CD4-positive, alpha-beta memory T cell (primary cell): ENCODE data around the gene PPP1R13L. TPM values are rescaled to one million over a fixed set of nuclear protein-coding genes. Genes with fewer than 3 reads are reported as not detected.

Experiments used
- CTCF ChIA-PET: fragments of 350-600 bp; sonication (Branson Sonifier 250); formaldehyde crosslinking; loops from one replicate; lab custom pipeline; 2021; ENCODE audit warnings: inconsistent platforms; ENCODE audit not compliant: partially characterized antibody; lab: Charles Lee
- POLR2A ChIA-PET: fragments of 350-600 bp; sonication (Branson Sonifier 250); formaldehyde crosslinking; loops from one replicate; lab custom pipeline; 2021; ENCODE audit not compliant: partially characterized antibody; lab: Charles Lee
- DNase-seq, 5 donors: peaks; one replicate each; pipeline versions ENCODE4 v3.0.0 to v3.0.0-alpha.2; 2020 to 2022; ENCODE audit warnings: mixed read lengths in 1 of 5
- H3K27ac ChIP-seq: one replicate; pipeline ENCODE4 v1.7.0; 2013; ENCODE audit warnings: low read depth, low read length
- H3K27me3 ChIP-seq: 2 replicates; pipeline ENCODE4 v1.7.0; 2013; ENCODE audit warnings: mild to moderate bottlenecking, low read length, moderate library complexity; ENCODE audit not compliant: insufficient read depth
- H3K36me3 ChIP-seq: 2 replicates; pipeline ENCODE4 v1.7.0; 2013; ENCODE audit warnings: mild to moderate bottlenecking, low read length, moderate library complexity; ENCODE audit not compliant: insufficient read depth
- H3K4me1 ChIP-seq: 2 replicates; pipeline ENCODE4 v1.7.0; 2013; ENCODE audit warnings: mild to moderate bottlenecking, low read length, moderate library complexity; ENCODE audit not compliant: insufficient read depth
- H3K4me3 ChIP-seq, 2 donors: one replicate each; pipeline ENCODE4 v1.7.0; 2013; ENCODE audit warnings: low read length in 2 of 2, mild to moderate bottlenecking in 1 of 2
- H3K9me3 ChIP-seq, 2 donors: one replicate each; pipeline ENCODE4 v1.7.0; 2013; ENCODE audit warnings: low read length in 2 of 2, control low read depth in 1 of 2; ENCODE audit not compliant: control insufficient read depth in 1 of 2
- H3K27ac Mint-ChIP-seq, 7 donors: one replicate each; pipeline ENCODE4 v1.8.0; 2020 to 2021; ENCODE audit warnings: mixed read lengths in 7 of 7, mild to moderate bottlenecking in 6 of 7, inconsistent platforms in 3 of 7, moderate library complexity in 3 of 7
- H3K27me3 Mint-ChIP-seq, 2 donors: one replicate each; pipeline ENCODE4 v1.8.0; 2020 to 2021; ENCODE audit warnings: mixed read lengths in 2 of 2
- H3K36me3 Mint-ChIP-seq, 2 donors: one replicate each; pipeline ENCODE4 v1.8.0; 2020 to 2021; ENCODE audit warnings: mixed read lengths in 2 of 2, inconsistent platforms in 1 of 2, mild to moderate bottlenecking in 1 of 2
- H3K4me1 Mint-ChIP-seq, 4 donors: one replicate each; pipeline ENCODE4 v1.8.0; 2020 to 2021; ENCODE audit warnings: mixed read lengths in 4 of 4, mild to moderate bottlenecking in 1 of 4
- H3K4me3 Mint-ChIP-seq, 8 donors: one replicate each; pipeline ENCODE4 v1.8.0; 2020 to 2021; ENCODE audit warnings: mixed read lengths in 8 of 8, mild to moderate bottlenecking in 7 of 8, moderate library complexity in 6 of 8, inconsistent platforms in 3 of 8
- H3K9me3 Mint-ChIP-seq, 8 donors: one replicate each; pipeline ENCODE4 v1.8.0; 2020 to 2021; ENCODE audit warnings: mixed read lengths in 8 of 8, mild to moderate bottlenecking in 5 of 8, inconsistent platforms in 3 of 8, moderate library complexity in 1 of 8
- intact Hi-C: fragments of 100-400 bp; cut with micrococcal nuclease; formaldehyde crosslinking; loops from one replicate; pipeline ENCODE4 v1.15.1; 2023
- polyA plus RNA-seq, 2 donors: library from polyadenylated mRNA; unstranded; fragments of 300-500 nt; fragmentation: Illumina TruSeq; gene quantifications; one replicate each; pipeline ENCODE4 v1.2.3, GENCODE V29; 2021
- total RNA-seq, 2 experiments: library from RNA; stranded (reverse); gene quantifications; one replicate each; pipeline ENCODE4 v1.2.3, GENCODE V29; 2021

Gene PPP1R13L
- total and polyA plus RNA-seq, 4 experiments from 2014 or later = 0.66 to 13.0 (median 5.5) TPM

- H3K4me1 ChIP-seq = peaks cover 6% of the 10 kb centered on the region
- Mint-ChIP-seq H3K9me3 (no peaks in the 10 kb centered on the region), H3K36me3 (no peaks in the 10 kb centered on the region), H3K27ac (peak within 1 kb of the TSS; percentile 86 to 99 (median 99)), H3K4me1 (peaks cover 4 to 19% (median 12%) of the 10 kb centered on the region in 4 donors), H3K27me3 (no peaks in the 10 kb centered on the region), H3K4me3 (peak within 1 kb of the TSS; percentile 87 to 98 (median 95))
- peak; percentile 99 to 100 (median 99) for DNase-seq
- H3K27me3 ChIP-seq = no peaks in the 10 kb centered on the region
- H3K36me3 ChIP-seq = no peaks in the 10 kb centered on the region
- ChIA-PET CTCF (interaction anchor here (0.8 to 1.1 kb wide), 3 partner anchors 33 to 114 kb away, joined by 3 read pairs; no protein-coding TSS in a partner anchor), POLR2A (interaction anchor here (1.0 to 2.1 kb wide), 3 partner anchors 32 to 192 kb away, joined by 3 to 5 read pairs (median 3); partner anchors contain the start of genes BLOC1S3 and TRAPPC6A)
- peak within 1 kb of the TSS; percentile 53 for H3K27ac ChIP-seq
- peak within 1 kb of the TSS; percentile 39 to 41 for H3K4me3 ChIP-seq
- intact Hi-C loops = loop anchor here (1.0 kb wide), 1 partner anchor 35 kb away; the partner anchor contains the start of gene PPP1R13L
- H3K9me3 ChIP-seq = no peaks in the 10 kb centered on the region
These were observed 34.3 kb downstream of the PPP1R13L start, which contains the start of gene ERCC2 for GRCh38 chr19:45370410-45371204. ERCC2 (minus strand) TSS chr19:45370573; CDS start chr19:45370540, 33 bp downstream.

DNA sequence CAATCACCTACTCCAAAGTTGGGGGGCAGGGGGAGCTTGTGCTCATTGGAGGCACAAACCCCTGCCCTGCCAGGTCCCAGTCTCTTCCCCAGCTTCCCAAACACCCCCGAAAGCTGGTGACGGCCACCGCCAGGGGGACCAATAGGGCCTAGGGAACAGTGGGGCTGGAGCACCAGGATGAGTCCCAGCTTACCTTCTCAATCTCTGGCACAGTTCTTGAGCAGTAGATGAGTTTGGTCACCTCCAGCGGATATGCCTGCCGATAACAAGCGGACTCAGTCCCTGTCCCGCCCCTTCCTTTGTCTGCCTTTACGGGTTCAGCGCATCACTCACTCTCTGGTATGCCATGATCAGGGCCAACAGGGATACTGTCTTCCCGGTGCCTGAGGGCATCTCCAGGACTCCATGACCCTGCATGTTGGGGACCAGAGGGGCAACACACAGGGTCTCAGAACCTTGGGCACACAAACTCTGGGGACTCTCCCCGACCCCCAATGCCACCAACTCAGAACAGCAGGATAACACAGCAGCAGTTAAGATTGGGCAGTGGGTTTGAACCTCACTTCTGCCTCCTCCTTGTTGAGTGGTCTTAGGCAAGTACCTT, 36.0 kb downstream of the PPP1R13L start:
- H3K4me1 ChIP-seq = peaks cover 6% of the 10 kb centered on the region
- H3K27ac ChIP-seq = no peak overlapping the region
- H3K36me3 Mint-ChIP-seq = no peaks in the 10 kb centered on the region
- no peaks in the 10 kb centered on the region for H3K27me3 ChIP-seq
- CTCF ChIA-PET = interaction anchor here (1.0 kb wide), 1 partner anchor 31 kb away, joined by 4 read pairs; no protein-coding TSS in a partner anchor
- DNase-seq = no peak
- POLR2A ChIA-PET = no interaction called here
- H3K27me3 Mint-ChIP-seq = no peaks in the 10 kb centered on the region
- no peaks in the 10 kb centered on the region for H3K9me3 ChIP-seq
- H3K4me3 Mint-ChIP-seq = peak overlapping the region; percentile 54 to 72 (median 62)
- peak overlapping the region in 1 of 7 donors; percentile 30 for H3K27ac Mint-ChIP-seq
- H3K4me1 Mint-ChIP-seq = peaks cover 4 to 19% (median 12%) of the 10 kb centered on the region in 4 donors
- H3K4me3 ChIP-seq = no peak overlapping the region
- H3K36me3 ChIP-seq = no peaks in the 10 kb centered on the region
- H3K9me3 Mint-ChIP-seq = peaks cover 0 to 2% (median 0%) of the 10 kb centered on the region in 8 donors
- intact Hi-C loops = no loop called here

- Histone ChIP-seq H3K27me3 (no peaks in the 10 kb centered on the region), H3K4me3 (no peak overlapping the region), H3K9me3 (no peaks in the 10 kb centered on the region), H3K4me1 (peaks cover 6% of the 10 kb centered on the region), H3K27ac (no peak overlapping the region), H3K36me3 (no peaks in the 10 kb centered on the region)
- intact Hi-C loops = no loop called here
- Mint-ChIP-seq H3K4me3 (peak overlapping the region in 3 of 8 donors; percentile 15 to 39 (median 28)), H3K27me3 (no peaks in the 10 kb centered on the region), H3K9me3 (peaks cover 0 to 2% (median 0%) of the 10 kb centered on the region in 8 donors), H3K27ac (peak overlapping the region in 1 of 7 donors; percentile 29), H3K4me1 (peaks cover 4 to 19% (median 12%) of the 10 kb centered on the region in 4 donors), H3K36me3 (no peaks in the 10 kb centered on the region)
- no peak for DNase-seq
- CTCF ChIA-PET = interaction anchor here (1.0 kb wide), 1 partner anchor 30 kb away, joined by 4 read pairs; no protein-coding TSS in a partner anchor
- POLR2A ChIA-PET = no interaction called here
These were observed 36.7 kb downstream of the PPP1R13L start for GRCh38 chr19:45368127-45368526.

DNA sequence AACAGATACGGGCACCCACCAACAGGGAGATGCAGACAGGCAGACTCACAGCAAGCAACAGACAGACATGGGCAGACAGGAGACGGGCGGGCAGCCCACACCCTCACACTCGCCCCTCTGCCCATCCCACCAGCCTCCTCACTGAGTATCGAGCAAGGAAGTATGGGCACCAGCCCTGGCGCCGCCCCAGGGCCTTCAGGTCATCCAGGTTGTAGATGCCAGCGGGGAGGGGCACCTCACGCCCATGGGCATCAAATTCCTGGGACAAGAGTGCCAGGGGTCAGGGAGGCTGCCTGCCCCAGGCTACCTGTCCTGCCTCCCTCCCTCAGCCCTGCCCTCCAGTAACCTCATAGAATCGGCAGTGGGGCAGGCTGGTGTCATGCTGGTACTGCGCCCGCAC, 40.2 kb downstream of the PPP1R13L start:
- DNase-seq = no peak
- H3K27ac Mint-ChIP-seq = no peak overlapping the region
- H3K4me1 Mint-ChIP-seq = peaks cover 0 to 12% (median 6%) of the 10 kb centered on the region in 4 donors
- H3K27ac ChIP-seq = no peak overlapping the region
- peaks cover 2% of the 10 kb centered on the region for H3K4me1 ChIP-seq
- H3K27me3 ChIP-seq = no peaks in the 10 kb centered on the region
- intact Hi-C loops = no loop called here
- ChIA-PET CTCF (no interaction called here), POLR2A (no interaction called here)
- H3K36me3 Mint-ChIP-seq = peaks cover 9 to 12% of the 10 kb centered on the region in 2 donors
- H3K9me3 Mint-ChIP-seq = peaks cover 0 to 2% (median 0%) of the 10 kb centered on the region in 8 donors
- H3K27me3 Mint-ChIP-seq = no peaks in the 10 kb centered on the region
- H3K4me3 Mint-ChIP-seq = no peak overlapping the region
- no peaks in the 10 kb centered on the region for H3K9me3 ChIP-seq
- H3K4me3 ChIP-seq = no peak overlapping the region
- no peaks in the 10 kb centered on the region for H3K36me3 ChIP-seq

DNA sequence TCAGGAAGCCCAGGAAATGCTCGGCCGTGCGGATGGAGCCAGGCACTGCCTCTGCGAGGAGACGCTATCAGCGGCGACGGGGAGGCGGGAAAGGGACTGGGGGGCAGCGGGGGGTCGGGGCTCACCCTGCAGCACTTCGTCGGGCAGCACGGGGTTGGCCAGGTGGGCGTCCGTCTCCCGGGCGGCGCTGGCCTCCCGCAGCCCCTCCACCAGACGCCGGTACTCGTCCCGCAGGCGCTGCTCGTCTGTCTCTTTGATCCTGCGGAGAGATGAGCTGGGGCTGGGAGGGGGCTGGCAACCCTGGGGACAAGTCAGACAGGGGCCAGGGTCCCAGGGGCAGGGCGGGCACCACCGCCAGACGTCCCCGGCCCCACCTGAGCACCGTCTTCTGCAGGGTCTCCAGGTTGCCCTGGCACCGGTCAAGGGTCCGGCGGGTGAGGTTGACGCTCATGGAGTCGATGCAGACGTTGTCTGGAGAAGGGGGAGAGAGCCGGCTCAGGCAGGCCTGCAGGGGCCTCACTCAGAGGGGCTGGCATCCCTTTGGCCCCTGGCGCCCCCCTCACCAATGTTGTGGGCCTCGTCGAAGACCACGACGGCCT, 40.9 kb downstream of the PPP1R13L start:
- H3K4me3 ChIP-seq = no peak overlapping the region
- POLR2A ChIA-PET = no interaction called here
- peaks cover 0 to 9% (median 4%) of the 10 kb centered on the region in 4 donors for H3K4me1 Mint-ChIP-seq
- no peaks in the 10 kb centered on the region for H3K9me3 ChIP-seq
- H3K27me3 Mint-ChIP-seq = no peaks in the 10 kb centered on the region
- peaks cover 12 to 13% of the 10 kb centered on the region in 2 donors for H3K36me3 Mint-ChIP-seq
- H3K27me3 ChIP-seq = no peaks in the 10 kb centered on the region
- no peak overlapping the region for H3K4me3 Mint-ChIP-seq
- H3K27ac Mint-ChIP-seq = no peak overlapping the region
- no peak overlapping the region for H3K27ac ChIP-seq
- H3K4me1 ChIP-seq = no peaks in the 10 kb centered on the region
- CTCF ChIA-PET = no interaction called here
- H3K36me3 ChIP-seq = no peaks in the 10 kb centered on the region
- peaks cover 0 to 2% (median 0%) of the 10 kb centered on the region in 8 donors for H3K9me3 Mint-ChIP-seq
- DNase-seq = no peak
- intact Hi-C loops = no loop called here

DNA sequence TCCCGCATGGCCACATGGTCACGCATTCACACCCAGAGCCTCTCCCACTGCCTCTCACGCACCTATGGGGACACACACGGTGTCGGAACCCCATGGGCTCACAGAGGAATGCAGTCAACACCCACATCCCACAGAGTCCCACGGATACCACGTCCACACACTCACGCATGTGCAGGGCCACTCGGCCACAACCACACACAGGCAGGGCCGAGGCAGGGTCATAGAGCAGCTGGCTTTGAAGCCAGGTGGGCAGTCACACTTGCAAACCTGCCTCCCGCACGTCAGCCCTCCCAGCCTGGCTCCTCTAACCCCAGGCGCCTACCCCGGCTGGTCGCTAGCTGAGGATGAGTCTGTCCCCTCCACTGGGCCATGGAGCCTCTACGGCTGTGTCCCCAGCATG, 42.6 kb downstream of the PPP1R13L start:
- no peaks in the 10 kb centered on the region for H3K27me3 ChIP-seq
- CTCF ChIA-PET = no interaction called here
- no peaks in the 10 kb centered on the region for H3K4me1 ChIP-seq
- H3K4me3 ChIP-seq = no peak overlapping the region
- no peak overlapping the region for H3K27ac Mint-ChIP-seq
- no peaks in the 10 kb centered on the region for H3K36me3 ChIP-seq
- intact Hi-C loops = no loop called here
- H3K4me3 Mint-ChIP-seq = no peak overlapping the region
- POLR2A ChIA-PET = no interaction called here
- no peak overlapping the region for H3K27ac ChIP-seq
- H3K36me3 Mint-ChIP-seq = peaks cover 17 to 21% of the 10 kb centered on the region in 2 donors
- H3K27me3 Mint-ChIP-seq = no peaks in the 10 kb centered on the region
- H3K9me3 ChIP-seq = no peaks in the 10 kb centered on the region
- no peak for DNase-seq
- peaks cover 0 to 2% (median 0%) of the 10 kb centered on the region in 8 donors for H3K9me3 Mint-ChIP-seq
- no peaks in the 10 kb centered on the region for H3K4me1 Mint-ChIP-seq
